ENCODE data around the gene GLCE.
"Not testable (repeated sequence)": the region's sequence is repeated elsewhere in the genome, so short reads cannot be mapped to it uniquely, and the experiment has no call there.

GLCE gene

DNA sequence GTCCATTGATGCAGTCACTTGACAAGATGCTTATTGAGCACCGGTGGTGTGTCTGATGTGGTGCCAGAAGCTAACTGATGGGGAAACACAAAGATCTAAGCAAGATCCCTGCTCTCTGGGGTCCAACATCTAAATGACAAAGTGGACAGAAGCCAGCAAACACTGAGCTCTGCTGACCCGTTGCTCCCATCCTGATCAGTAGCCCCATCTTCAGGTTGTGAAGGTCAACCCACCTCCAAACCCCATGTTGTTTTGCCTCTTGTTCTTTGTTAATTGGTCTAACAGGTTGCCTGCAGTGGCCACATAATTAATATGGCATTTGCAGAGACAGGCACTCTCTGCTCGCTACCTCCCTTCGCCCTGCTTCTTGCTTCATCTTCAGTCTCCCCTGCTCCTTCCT lies 21.5 kb upstream of the GLCE start:
- no peak for DNase-seq

DNA sequence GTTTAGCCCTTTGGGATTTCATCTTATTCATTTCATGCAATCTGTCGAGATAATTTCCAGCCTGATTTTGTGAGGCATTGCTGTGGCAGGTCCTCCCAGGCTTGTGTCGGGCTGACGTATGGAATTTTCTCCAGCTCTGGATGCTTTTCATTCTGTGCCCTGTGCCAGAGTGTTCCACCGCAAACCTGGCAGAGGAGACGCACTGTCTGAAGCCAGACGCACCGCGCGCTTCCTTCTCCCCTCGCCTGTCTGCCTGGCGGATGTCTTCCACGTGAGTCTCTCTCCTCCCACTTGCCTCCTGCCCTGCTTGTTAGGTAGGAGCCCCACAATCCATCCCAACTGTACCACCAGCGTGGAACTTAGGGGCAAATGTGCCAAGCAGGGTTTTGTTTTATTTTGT lies 20.1 kb upstream of the GLCE start:
- no peak for DNase-seq

DNA sequence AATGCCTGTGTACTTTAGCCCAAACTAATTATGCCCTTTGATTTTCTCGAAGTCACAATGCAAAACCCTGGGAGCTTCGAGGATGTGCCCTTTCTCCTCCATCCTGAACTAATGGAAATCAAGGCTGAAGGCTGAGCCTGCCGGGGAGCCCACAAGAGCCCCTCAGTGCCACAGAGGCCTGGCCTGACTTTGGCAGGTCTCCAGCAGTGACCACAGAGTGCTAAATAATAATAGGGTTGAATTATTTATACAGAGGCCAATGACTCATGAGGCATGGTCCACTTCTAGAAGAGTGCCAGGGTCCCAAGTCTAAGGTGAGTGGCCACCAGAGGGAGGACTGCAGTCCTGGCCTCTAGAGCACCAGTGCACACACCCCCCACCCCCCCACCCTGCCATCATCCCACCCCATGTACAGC lies 19.1 kb upstream of the GLCE start:
- DNase-seq, result no peak

DNA sequence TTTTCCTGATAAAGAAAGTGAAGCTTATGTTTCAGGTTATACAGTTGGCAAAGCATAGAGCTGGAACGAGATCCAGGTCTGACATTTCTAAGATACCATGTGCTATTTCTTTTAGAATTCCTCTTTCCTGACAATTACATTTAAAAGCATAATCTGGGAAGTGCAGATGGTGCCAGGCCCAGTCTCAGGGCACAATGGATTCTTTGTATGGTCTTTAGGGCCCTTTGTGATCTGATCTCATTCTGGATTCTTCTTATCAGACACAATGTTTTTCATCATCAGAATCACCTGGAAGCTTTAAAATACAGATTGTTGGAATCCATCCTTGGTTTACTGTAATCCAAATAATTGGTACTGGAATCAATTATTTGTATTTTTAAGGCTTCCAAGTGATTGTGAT lies 18.6 kb upstream of the GLCE start:
- no peak for DNase-seq

DNA sequence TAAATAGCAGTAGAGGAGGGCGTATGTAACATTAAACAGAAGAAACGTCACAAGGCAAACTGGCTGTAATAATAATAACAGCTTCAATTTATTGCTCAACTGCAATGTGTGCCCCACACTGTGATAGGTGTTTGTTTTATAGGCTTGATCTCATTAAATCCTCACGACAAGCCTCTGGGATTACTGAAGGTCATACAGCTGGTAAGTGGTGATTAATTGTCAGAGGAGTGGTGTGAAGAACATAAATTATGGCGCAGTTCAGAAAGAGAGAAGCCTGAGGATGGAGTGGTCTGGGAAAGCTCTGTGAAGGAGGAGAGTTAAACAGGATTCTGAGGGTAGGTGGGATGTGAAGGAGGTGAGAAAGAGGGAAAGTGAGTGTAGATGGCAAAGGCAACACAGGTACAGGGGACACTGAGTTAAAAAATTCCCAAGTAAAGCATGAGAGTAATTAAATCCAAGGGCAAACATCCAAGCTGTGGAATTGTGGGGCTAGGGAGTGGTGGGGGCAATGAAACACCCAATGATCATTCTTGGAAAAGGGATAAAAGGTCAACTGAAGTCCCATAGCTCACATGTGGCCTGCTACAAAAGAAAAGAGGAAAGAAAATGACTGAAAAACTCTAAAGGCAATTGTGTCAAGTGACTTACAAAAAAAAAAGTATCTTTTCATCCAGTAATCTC lies 16.5 kb upstream of the GLCE start:
- no peak for DNase-seq

DNA sequence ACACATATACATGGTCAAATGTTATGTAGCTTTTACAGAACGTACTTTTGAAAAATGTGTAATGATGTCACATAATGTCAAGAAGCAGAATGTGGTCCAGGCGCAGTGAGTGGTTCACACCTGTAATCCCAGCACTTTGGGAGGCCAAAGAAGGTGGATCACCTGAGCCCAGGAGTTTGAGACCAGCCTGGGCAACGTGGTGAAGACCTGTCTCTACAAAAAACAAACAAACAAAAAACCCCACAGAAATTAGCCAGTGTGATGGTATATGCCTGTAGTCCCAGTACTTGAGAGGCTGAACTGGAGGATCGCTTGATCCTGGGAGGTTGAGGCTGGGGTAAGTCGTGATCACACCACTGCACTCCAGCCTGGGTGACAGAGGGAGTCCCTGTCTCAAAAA lies 15.9 kb upstream of the GLCE start:
- DNase-seq, result no peak

DNA sequence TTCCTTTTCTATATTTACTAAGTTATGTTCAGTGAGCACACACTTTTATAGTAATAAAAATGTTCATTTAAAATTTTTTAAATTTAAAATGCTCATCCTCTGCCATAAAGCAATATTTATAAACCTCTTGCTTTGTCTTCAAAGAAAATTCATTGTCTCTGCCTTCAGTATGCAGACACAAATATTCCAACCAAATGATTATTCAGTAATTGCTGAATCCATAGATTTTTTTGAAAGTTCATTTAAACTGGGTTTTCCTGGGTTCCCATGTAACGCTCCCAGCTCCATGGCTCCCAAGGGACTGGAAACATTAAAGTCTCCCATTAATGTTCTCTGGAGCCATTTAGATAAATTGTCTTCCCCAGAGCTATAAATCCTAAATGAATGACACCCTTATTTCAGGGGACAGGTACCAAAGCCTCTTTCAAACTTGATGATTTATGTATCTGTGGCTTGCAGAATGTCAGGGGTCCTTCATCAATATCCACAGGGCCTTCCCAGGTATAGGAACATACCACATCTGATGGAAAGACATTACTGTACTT lies 15.2 kb upstream of the GLCE start:
- no peak for DNase-seq

DNA sequence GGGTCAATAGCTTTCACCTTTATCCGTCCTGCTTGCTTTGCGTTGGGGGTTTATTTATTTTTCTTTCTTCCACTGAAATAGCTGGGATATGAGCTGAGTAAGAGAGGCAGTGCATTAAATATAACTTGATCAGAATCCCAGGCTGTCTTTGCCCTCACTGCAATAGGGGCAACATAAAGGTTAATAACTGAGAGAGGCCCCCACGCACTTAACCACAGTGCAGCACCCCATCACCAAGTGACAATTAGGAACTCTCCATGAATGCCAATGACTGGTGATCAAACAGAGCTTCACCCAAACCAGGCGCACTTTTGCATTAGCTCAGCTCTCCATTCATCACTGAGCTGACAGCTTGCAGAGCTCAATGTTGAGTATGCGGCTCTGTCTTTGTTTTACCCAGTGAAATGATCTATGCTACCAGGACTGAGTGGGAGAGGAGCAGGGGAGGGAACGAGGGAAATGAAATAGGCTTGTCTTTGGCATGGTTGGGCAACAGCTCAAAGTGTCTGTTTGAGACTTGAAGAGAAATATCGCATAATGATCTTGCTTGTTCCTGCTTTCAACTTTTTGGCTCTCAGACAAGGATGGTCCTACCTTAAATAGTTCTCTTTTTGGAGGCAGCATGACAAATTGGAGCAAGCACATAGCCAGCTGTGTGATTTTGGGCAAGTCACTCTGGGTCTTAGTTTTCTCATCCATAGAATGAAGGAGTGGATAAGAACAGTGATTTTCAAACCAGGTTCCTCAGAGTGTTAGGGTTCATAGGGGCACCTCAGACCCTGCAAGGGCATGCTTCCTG lies 14.5 kb upstream of the GLCE start:
- peak; percentile 13 for DNase-seq

DNA sequence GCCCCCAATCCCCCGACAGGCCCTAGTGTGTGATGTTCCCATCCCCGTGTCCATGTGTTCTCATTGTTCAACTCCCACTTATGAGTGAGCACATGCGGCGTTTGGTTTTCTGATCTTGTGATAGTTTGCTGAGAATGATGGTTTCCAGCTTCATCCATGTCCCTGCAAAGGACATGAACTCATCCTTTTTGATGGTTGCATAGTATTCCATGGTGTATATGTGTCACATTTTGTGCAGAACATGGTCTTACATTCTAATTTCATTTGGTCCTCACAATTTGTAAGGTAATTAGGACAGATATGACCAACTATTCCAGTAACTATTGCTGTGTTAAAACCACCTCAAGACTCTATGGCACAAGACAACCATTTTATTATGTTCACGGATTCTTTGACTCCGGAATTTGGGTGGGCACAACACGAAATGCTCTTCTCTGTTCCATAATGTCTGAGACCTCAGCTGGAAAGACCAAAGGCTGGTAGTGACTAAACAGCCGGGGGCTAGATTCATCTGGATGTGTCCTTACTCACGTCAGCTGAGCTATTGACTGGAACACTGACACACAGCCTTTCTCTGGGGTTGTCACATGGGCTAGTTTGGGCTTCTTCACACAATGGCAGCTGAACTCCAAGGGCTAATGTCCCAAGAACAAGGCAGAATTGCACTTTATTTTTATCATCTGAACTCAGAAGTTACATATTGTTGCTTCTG lies 13.6 kb upstream of the GLCE start:
- DNase-seq, result no peak

DNA sequence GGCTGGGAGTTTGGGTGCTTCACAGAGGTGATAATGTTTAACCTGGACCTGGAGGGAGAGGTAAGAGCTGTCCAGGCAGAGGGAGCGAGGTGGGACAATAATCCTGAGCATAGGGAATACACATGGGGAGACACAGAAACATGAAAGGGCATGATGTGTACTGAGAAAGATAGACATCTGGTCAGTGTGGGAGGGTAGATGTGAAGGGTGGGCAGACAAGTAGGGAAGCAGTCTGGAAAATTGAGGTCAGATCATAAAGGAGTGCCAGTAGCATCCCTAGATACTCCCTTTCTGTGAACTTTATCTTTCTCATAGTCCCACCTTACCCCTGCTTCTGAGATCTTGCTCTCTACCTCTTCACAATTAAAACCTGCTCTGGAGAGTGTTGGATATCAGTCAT lies 12.0 kb upstream of the GLCE start:
- no peak for DNase-seq

DNA sequence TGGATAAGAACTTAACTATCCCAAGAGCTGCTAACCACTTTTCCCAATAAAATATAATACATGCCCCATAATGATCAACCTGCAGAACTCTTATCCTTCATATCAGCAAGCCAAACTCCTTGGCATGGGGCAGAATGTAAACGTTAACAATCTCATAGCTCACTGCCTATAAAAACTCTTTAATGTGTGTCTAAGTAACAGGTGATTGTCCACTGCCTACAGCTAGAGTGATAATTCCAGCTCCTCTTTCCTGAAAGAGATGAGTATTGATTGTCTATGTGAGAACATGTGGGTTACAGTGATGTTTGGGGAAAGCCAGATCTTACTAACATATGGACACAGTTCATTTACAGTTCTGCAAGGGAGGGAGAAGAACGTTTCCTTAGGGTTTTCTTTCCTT lies 11.3 kb upstream of the GLCE start:
- DNase-seq, result no peak

DNA sequence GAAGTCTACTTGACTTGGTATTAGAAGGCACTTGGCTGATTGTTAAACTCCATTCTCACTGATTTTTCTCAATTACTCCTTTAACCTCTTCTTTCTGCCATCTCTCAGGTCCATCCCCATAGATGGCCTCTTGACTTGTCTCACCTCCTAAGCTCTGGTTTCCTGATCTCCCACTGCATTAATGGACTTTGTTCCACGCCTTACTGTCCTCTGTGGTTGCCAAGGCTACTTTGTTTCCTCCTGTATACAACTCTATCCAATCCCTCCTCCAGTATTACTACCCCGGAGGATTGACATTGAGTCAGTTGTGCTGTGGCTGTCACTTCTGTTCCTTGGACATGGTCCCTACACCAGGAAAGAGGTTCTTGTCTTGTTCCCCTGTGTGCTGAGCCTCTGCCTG lies 10.6 kb upstream of the GLCE start:
- DNase-seq, result no peak

DNA sequence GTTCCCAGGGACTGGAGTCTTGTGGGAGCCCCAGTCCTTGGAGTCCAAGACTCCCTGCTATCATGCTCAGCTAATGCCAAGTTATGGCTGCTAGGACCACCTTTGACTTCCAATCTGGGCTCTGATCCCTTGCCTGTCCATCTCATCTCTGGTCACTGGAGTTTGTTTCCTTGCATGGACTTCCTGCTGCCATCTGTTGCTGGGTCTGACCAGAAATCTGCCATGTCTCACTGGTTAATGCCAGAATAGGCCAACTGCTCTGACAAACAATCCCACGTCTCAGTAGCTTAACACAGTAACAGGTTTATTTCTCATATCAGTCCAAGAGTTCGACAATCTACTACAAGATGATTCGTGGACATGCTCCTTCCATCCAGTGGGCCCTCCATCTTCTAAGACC lies 10.1 kb upstream of the GLCE start:
- DNase-seq, result no peak

DNA sequence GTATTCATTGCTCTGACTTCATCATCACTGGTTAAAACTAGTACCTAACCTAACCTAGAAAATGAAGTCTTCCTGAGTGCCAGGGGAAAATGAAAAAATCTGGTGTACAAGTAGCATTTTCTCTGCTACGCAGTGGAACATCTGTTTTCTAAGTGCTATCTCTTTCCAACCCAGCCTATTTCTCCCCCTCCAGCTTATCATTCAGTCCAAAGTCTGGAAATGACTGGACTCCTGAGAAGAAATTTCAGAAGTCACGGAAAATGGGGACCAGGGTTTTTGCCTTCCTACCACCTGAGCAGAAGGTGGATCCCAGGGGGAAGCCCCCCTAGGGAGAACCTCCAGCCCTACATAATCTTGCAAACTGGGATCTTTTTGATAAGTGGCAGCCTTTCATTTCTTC lies 9.6 kb upstream of the GLCE start:
- DNase-seq, result no peak

DNA sequence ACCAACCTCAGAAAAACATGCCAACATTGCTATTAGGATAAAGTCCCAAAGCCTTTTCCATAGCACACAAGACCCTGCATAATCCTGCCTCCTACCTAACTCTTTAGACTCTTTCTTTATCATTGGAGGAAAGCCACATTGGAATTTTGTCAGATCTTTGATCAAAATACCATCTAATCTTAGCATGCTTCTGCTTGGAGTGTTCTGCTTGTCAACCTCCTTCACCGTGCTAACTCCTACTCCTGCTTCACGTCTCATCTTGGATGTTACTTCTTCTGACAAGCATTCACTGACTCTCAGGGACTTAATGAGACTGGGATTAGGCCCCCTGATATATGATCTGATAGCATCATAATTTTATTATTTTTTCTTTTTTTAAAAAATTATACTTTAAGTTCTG lies 7.4 kb upstream of the GLCE start:
- DNase-seq, result no peak

DNA sequence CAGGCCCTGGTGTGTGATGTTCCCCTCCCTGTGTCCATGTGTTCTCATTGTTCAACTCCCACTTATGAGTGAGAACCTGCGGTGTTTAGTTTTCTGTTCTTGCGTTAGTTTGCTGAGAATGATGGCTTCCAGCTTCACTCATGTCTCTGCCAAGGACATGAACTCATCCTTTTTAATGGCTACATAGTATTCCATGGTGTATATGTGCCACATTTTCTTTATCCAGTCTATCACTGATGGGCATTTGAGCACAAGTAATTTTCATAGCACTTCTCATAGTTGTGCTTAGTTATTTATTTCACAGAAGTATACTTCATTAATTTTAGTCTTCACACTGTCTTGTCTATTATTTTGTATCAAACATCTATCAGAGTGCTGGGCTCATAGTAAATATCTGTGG lies 6.8 kb upstream of the GLCE start:
- DNase-seq, result not testable (repeated sequence)

DNA sequence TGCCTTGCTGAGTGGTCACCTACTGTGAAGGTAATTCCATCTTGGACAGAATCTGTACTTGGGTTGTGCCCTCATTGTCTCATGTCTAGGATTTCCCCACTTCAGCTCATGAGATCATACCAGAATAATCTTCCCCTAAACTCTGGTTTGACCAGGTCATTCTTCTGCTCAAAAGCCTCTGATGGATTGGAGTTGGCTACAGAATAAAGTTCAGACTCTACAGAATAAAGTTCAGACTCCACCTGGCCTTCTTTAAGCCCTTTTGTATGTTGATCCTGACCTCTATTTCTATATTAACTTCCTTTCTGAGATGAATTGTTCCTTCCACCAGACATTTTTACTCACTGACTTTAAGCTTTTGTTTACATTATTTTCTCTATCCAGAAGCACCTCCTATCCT lies 6.4 kb upstream of the GLCE start:
- no peak for DNase-seq

DNA sequence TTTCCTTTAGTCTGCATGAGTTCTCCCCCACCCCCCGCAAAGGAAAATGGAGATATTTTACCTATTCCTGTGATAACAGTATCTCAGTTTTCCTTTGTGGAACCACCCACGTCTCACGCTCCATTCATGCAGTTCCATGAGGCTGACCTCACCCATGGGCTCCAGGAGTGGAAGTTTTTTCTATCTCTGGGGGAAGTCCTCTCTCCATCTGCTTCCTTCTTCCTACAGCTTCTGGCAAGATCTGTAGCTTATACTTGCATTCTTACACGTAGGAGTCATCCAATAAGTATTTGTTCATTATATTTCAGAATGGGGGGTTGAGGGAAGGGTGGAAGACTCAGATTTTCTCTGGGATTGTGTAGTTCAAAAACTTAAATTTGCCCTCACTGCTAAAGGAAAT lies 5.8 kb upstream of the GLCE start:
- peak; percentile 91 for DNase-seq

DNA sequence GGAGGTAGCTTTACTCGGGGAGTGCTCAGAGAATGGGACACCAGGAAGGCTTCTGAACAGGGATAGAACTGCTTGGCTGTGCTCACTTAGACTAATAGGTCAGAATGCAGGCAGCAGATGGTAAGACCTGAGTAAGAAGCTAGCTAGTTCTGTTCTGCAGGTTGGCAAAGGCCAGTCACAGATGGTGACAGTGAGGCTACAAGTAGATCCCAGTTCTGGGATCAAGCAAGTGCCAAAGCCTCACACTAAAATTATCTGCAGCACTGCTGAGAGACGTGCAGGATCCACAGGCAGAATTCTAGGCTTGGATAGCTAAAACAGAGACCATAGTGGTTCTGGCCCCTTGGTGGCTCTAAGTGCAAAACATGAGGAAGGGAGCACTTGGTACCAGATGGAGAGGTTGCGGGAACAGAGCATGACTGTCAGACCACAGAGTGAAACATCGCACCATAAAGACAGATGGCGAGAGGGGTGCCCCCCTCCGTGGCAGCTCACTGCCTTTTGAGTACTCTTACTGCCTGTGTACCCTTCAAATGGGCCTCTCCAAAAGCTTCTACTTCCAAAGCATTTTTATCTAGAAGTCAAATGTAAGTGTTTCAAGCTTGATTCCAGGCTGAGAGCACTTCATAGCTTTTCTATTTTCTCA lies 3.6 kb upstream of the GLCE start:
- DNase-seq, result no peak

DNA sequence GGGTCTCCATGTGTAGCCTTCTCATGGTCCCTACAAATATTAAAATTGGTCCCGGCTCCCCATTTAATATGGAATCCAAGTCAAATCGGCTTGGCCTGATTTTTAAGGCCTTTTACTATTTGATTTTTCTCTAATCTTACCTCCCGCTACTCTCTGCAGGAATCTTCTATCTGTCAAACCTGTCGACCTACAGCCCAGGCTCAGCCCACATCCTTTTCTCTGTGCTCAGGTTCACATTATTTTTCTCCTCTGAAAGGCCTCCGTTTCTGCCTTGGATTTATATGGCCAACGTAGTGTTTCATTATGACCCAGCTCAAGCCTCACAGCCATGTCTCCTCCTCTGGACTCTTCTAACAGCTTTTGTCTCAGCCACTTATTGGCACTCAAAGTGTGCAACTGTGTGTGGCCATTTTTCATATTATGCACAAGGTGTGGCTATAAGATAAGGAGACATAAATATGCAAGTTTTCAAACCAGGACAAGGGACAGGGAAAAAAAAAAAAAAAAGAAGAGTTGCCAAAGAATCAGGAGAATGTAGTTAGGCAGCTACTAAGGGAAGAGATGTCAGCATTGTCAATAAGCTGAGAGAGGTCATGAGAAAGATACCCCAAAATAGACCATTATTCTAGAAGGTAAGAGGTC lies 2.1 kb upstream of the GLCE start:
- no peak for DNase-seq

DNA sequence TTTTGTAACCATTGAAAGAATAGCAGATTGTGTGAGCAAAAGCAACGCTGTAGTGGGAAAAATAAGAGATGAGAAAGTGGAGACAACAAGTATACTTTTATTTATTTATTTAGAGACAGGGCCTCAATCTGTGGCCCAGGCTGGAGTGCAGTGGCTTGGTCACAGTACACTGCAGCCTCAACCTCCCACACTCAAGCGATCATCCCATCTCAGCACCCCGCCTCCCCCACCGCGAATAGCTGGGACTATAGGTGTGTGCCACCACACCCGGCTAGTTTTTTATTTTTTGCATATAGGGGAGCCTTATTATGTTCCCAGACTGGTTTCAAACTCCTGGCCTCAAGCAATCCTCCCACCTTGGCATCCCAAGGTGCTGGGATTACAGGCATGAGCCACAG lies 1.6 kb upstream of the GLCE start:
- DNase-seq, result no peak

DNA sequence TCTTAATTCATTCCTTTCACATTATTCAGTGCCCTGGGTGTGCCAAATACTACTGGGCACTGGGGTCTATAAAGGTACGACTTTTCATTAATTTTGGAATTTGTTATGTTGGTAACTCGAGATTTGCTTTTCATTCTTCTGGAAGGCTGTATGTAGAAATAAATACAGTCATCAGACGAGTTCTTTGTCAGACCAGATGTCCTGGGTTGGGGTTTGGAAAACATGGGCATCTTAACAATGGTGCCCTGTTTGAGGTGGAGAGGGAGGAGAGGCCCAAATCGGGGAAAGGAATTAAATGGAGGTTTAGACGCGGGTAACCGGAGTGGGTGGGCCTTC lies 662 bp upstream of the GLCE start:
- no peak for DNase-seq

All from fibroblast of upper back skin (primary cell).